B cell (primary cell): ENCODE results near the gene ETV3L.

Source experiments
- EZH2 ChIP-seq: IDR thresholded peaks from 2 replicates; pipeline ENCODE4 v1.6.1; 2012; ENCODE audit warnings: borderline replicate concordance, low read depth, mild to moderate bottlenecking, moderate library complexity, low read length; ENCODE audit not compliant: insufficient read depth, poor library complexity, severe bottlenecking
- TF ChIP-seq, protein P1 (sequence below): fragments of 200-600 bp; IDR thresholded peaks from one replicate; pipeline ENCODE4 v1.8.0; 2022; ENCODE audit warnings: antibody characterized with exemption, mild to moderate bottlenecking

DNA sequence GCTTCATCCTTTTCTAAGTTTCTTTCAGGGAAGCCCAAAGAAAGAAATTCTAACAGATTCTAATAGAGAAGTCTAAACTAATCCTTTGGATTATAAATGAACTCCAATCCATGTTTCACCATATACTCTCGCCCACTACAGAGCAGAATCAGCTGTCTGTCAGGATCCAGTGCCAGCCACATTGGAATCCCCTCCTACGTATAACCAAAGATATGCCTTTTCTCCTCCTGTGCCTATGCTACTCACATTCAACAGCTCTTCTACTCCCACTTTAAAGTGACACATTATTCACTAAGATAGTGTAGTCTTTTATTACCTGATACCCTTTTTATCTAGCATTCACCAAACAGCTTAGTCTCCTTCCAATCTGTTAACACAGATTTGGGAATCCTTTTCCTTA is 35.5 kb upstream of the ETV3L start:
- TF ChIP-seq, protein P1, sequence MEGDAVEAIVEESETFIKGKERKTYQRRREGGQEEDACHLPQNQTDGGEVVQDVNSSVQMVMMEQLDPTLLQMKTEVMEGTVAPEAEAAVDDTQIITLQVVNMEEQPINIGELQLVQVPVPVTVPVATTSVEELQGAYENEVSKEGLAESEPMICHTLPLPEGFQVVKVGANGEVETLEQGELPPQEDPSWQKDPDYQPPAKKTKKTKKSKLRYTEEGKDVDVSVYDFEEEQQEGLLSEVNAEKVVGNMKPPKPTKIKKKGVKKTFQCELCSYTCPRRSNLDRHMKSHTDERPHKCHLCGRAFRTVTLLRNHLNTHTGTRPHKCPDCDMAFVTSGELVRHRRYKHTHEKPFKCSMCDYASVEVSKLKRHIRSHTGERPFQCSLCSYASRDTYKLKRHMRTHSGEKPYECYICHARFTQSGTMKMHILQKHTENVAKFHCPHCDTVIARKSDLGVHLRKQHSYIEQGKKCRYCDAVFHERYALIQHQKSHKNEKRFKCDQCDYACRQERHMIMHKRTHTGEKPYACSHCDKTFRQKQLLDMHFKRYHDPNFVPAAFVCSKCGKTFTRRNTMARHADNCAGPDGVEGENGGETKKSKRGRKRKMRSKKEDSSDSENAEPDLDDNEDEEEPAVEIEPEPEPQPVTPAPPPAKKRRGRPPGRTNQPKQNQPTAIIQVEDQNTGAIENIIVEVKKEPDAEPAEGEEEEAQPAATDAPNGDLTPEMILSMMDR: no peak
- TF ChIP-seq EZH2: no peak
